ENCODE data around the gene SBK1.

Gene SBK1

DNA sequence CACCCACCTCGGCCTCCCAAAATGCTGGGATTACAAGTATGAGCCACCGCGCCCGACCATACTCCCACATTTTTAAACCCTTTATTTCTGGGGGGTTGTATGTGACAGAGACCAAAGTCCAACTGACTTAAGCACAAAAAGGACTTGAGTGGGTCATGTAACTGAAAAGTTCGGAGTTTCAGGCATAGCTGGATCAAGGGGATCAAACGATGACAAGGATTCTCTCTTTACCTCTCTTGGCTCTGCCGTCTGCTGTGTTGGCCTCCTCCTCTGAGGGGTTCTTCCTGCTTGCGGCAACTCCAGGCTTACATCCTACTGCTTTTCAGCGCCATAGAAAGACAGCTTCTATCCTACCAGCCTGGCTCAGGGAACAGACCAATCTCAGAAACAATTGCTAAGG, 9.2 kb upstream of the SBK1 start:
- DNase-seq: no peak

GRCh38 chr16:28283798-28284577, 8.3 kb upstream of the SBK1 start:
- no peak for DNase-seq

GRCh38 chr16:28285649-28286048, 6.7 kb upstream of the SBK1 start:
- no peak for DNase-seq

- no peak for DNase-seq
Observed at GRCh38 chr16:28288114-28288513, 4.2 kb upstream of the SBK1 start.

DNA sequence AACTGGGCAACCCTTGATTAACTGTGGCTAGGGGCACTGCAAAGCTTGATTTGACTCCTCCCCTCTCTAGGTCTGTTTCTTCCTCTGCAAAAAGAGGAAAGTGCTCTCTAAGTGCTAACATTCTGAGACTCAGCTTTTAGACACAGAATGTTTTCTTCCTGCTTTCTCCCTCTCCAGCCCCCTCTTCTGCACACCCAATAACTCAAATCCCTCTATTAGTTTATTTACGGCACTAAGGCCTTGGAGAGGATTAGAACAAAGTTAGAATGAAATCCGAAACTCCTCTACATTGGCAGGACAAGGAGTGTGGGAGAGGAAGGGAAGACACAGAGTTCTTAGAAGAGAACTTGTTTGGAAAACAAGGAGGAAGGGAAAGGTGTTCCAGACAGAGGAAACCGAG, 3.3 kb upstream of the SBK1 start:
- DNase-seq: no peak

DNA sequence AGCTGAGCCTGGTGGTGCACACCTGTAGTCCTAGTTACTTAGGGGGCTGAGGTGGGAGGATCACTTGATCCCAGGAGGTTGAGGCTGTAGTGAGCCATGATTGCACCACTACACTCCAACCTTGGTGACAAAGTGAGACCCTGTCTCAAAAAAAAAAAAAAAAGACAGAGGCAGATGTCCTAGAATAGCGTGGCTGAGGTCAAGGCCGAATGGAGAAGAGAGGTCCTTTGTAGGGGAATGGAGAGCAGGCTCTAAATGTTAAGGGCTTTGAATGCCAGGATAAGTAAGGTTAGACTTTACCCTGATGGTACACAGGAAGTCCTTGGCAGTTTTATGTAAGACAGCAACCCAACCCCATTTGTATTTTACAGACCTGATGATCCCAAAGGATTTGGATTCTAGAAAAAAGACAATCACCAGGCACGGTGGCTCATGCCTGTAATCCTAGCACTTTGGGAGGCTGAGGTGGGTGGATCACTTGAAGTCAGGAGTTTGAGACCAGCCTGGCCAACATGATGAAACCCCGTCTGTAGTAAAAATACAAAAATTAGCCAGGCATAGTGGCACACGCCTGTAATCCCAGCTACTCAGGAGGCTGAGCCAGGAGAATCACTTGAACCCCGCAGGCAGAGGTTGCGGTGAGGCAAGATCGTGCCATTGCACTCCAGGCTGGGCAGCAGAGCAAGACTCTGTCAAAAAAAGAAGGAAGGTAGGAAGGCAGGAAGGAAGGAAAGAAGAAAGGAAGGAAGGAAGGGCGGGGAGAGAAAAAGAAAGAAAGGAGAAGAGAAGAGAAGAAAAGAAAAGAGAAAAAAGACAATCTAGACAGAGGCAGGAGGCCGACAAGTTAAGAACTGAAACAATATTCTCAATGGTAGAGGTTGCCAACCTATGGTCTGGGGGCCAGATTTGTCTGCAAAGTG, 2.1 kb upstream of the SBK1 start:
- DNase-seq: no peak

DNA sequence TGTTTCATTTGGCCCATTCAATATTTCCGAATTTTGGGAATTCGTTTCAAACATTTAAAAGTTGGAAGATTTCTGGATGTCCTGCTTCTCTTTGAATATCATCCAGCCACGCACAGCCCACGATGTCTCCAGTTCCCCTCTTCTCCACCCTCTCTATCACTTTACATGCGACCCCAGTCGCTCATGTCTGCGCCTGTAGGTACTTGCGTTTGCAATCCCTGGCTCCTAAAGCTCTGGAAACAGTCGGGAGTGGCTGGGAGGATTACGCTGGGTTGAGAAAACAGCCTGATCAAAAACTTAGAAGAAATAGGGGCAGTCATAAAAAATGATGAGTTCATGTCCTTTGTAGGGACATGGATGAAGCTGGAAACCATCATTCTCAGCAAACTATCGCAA, 1.5 kb upstream of the SBK1 start:
- no peak for DNase-seq

DNA sequence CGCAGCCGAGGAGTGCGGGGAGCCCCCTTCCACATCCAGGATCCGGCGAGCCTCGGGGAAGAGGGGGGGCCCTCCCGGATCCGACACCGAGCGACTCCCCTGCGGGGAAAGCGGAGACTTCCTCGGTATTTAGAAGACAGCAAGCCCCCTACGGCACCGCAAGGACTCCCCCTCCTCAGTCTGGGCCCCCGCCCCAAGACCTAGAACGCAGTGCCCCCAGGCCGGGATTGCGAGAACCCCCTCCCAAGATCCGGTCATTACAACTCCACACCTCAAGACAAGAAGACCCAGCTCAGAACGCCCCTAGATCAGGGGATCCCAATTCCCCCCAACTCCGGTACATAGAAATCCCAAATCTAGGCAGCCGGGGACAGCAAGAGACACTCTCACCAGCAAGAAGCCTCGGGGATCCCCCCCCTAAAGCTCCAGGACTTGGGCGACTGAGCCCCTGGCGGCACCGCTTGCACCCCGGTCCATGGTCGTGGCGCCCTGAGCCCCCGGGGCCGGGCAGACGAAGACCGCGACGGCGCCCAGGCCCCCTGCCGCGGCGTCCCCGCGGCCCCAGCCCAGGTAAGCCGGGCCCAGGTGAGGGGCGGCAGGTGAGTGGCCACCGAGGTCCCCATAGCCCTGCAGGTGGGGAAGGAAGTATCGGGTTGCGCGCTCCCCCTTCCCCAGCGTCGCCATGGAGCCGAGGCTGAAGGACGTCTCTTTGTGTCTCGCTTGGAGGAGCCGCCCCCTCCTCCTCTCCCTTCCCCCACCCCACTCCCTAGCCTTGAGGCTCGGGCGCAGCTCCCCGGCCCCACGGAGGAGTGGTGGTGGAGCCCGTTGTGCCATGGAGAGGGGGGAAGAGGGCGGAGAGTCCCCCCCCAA, 641 bp downstream of the SBK1 start:
- DNase-seq: peak; percentile 42 to 49

- no peak for DNase-seq
Observed at GRCh38 chr16:28293601-28293960, 1.3 kb downstream of the SBK1 start.

DNA sequence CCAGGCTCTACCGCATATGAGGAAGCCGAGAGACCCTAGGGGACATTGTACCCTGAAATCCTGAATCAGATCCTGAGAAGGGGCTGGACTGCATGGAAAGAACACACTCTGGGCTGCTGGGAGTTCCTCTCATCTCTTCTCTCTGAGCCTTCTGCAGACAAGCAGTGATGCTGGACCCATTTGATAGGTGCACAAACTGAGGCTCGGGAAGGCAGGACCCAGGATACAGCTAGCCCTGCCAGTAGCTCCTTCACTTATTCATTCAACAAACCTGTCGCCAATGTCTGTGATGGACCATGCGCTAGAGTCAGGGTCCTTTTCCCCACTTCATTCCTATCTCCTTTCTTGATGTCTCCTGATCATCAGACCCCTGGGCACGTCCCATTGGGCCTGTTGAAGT, 1.9 kb downstream of the SBK1 start:
- DNase-seq: no peak

- no peak for DNase-seq
Observed at GRCh38 chr16:28295276-28295675, 3.0 kb downstream of the SBK1 start.

DNA sequence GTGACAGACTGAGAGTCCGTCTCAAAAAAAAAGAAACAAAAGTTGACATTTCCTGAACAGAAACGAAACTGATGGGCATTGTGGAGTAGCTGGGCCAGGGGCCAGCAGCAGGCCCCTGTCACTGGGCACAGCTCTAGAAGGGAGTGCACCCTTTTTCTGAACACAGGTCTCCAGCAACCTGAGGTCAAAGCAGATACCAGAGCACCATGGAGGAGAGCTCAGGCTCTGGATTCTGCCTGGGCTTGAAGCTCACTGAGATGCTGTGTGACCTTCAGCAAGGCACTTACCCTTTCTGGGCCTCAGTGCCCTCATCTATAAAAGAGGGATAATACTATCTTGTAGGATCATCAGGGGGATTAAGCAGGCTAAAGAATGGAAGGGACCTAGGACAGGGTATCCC, 5.0 kb downstream of the SBK1 start:
- DNase-seq: no peak

DNA sequence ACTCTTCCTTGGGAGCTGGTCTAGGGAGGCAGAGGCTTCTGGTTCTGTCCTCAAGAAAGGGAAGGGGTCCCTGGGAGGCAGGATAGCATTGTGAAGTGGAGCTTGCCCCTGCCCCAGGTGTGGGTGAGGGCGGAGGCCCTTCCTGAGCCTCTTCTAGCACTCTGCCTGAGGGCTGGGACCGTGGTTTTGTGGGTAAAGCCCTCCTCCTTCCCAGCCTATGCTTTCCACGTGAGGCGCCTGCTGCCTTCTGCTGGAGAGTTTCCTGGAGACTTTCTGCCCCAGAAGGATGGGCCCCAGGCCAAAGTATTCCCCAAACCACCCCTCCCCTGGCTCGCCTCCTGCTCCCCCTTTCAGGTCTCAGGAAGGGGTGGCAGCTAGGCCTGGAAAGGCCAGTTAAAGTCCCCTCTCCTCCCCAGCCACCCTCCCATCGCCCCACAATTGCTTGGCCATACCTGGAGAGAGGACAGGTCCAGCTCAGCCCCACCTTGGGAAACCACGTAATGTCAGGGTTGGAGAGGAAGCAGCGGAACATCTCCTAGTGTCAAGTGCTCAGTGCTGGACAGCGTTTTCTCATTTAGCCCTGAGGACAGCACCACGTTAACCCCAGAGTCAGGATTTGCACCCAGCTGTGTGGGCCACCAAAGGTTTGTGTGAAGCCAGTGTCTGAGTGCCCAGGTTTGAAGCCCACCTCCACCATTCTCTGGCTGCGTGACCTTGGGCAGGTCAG, 5.6 kb downstream of the SBK1 start:
- no peak for DNase-seq

DNA sequence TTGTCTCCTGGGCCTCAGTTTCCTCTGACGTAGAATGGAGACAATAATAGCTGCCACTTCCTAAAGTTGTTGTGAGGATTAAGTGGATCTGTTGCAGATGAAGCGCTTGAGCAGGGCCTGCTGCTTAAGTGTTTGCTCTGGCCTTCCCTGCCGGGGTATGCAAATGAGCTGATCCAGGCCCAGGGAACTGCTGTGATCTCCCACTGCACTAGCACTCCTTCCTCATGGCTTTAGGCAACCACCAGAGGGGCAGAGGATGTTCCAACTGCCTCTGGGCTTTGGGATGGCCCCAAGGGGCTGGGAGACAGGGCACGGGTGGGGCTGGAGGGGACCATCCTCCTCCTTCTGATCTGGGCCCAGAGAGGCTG, 6.2 kb downstream of the SBK1 start:
- no peak for DNase-seq

- DNase-seq: no peak
Observed at GRCh38 chr16:28300327-28300726, 8.0 kb downstream of the SBK1 start.

DNA sequence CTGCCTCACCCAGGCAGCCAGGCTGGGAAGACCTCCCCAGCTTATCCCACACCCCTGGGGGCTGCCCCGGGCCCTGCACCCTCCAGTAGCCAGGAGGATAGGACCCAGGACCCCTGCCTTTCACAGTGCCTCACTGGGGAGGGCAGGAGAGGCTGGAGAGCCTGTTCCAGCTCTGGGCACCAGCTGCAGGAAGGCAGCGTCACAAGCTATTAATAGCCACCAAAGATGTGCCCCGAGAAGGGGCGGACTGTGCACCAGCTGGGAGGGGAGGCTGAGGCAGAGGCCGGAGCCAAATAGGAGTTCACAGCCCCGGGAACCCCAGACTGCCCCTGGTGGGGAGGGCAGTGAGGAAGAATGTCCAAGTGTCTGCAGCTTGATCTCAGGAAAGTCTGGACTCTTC, 8.8 kb downstream of the SBK1 start:
- no peak for DNase-seq

DNA sequence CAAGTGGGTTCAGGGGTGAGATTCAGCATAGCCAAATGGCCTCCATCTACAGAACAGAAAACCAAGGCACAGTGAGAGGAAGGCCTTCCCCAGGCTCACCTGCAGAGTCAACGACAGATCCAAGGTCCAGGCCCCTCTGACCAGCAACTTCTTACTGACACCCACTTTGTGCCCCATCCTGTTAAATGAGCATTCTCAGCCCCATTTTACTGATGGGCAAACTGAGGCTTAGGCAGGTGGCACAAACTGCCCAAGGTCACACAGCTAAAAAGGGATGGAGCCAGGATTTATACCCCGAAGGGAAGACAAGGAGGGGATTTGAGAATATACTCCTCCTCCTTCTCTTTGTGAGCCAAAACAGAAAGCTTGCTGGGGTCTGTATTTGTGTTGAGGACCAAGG, 9.3 kb downstream of the SBK1 start:
- no peak for DNase-seq

- no peak for DNase-seq
Observed at GRCh38 chr16:28303132-28303531, 10.8 kb downstream of the SBK1 start.

DNA sequence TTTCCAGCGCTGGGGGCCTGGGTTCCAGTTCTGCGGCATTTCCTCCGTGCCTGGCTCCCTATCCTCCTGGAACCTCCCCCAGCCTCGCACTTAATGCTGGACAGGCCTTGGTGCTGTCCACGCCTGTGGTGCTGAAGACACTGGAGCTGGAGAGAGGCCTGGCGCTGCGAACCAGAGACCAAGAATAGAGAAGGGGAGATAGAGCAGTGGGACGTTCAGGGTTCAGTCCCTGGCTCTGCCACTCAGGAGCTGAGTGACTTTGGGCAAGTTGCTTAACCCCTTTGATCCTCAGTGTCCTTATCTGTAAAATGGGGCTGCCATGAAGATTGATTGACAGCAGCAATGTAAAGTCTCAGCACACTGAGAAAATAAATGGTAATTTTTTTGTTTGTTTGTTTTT, 11.9 kb downstream of the SBK1 start:
- no peak for DNase-seq

DNA sequence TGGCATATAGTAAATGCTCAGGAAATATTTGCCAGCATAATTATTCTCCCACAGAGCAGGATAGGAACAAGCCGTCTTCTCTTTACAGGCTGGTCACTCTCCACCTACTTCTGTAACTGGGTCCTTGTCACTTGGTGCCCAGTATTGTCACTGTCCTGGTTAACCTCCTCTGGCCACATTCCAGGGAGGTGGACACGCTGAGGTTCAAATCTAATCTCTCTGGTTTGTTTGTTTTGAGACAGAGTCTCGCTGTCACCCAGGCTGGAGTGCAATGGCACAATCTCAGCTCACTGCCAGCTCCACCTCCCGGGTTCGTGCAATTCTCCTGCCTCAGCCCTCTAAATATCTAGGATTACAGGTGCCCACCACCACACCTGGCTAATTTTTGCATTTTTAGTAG, 15.6 kb downstream of the SBK1 start:
- no peak for DNase-seq

- peak; percentile 32 to 33 for DNase-seq
Observed at GRCh38 chr16:28308794-28309584, 16.7 kb downstream of the SBK1 start.

DNA sequence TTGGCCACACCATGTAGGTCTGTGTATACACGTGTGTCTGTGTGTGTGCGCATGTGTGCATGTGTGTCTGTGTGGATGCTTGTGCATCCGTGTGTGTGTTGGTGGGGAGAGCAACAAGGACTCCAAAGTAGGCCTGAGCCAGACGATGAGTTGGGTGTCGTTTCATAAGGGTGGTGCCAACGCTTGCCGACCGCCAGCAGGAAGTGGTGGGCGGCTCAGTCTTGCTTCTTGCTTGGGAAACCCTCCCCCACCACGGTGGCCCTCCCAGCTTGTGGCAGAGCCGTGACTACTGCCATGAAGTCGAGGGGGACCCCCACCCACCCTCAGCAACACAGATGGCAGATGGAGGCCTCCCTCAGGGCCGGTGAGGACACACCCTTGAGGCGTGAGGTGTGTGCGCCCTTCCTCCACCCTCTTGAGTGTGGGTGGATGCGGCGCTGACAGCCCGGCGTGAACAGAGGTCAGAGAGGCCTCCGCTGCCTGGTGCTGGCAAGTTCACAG, 17.5 kb downstream of the SBK1 start:
- DNase-seq: peak; percentile 89 to 92
